Suprapubic skin (tissue), 4 donors: ENCODE results near the gene WBP2NL.

Experiments
- CTCF ChIP-seq, 2 donors: fragments of 200-600 bp in 1 of 2; fragments of 450-650 bp in 1 of 2; sonication (generic) in 1 of 2; IDR thresholded peaks; one replicate each; pipeline ENCODE4 v1.5.1; 2016 to 2019; ENCODE audit warnings: antibody characterized with exemption in 2 of 2, mild to moderate bottlenecking in 1 of 2, moderate library complexity in 1 of 2
- POLR2A ChIP-seq, 2 donors: fragments of 450-650 bp; IDR thresholded peaks; one replicate each; pipeline ENCODE4 v1.6.1; 2017; ENCODE audit warnings: antibody characterized with exemption in 2 of 2, mild to moderate bottlenecking in 2 of 2, moderate library complexity in 2 of 2
- POLR2AphosphoS5 ChIP-seq, 3 donors: sonication (generic); formaldehyde crosslinking; IDR thresholded peaks; one replicate each; pipeline ENCODE4 v1.6.1; 2017; ENCODE audit warnings: antibody characterized with exemption in 3 of 3

GRCh38 chr22:42062506-42063170 is 64.0 kb downstream of the WBP2NL start:
- TF ChIP-seq CTCF (IDR thresholded peaks at IDR 0.05) (no peak), POLR2AphosphoS5 (IDR thresholded peaks at IDR 0.05) (no peak), POLR2A (IDR thresholded peaks at IDR 0.05) (no peak)
